GM10266 (cell line): ENCODE data around the gene BEX3.
"Not testable (repeated sequence)": the region's sequence is repeated elsewhere in the genome, so short reads cannot be mapped to it uniquely, and the experiment has no call there.

Experiments used
- DNase-seq: peaks from one replicate; pipeline ENCODE4 v3.0.0; 2012; ENCODE audit errors: extremely low spot score
- TF ChIP-seq, protein P1 (sequence below): IDR thresholded peaks from 2 replicates; pipeline ENCODE4 v1.5.1; 2012; ENCODE audit warnings: mild to moderate bottlenecking, low read depth; ENCODE audit not compliant: control insufficient read depth, insufficient read depth; ENCODE audit errors: missing control alignments

BEX3 gene

GRCh38 chrX:103347682-103348397 is 28.5 kb upstream of the BEX3 start:
- TF ChIP-seq, protein P1, sequence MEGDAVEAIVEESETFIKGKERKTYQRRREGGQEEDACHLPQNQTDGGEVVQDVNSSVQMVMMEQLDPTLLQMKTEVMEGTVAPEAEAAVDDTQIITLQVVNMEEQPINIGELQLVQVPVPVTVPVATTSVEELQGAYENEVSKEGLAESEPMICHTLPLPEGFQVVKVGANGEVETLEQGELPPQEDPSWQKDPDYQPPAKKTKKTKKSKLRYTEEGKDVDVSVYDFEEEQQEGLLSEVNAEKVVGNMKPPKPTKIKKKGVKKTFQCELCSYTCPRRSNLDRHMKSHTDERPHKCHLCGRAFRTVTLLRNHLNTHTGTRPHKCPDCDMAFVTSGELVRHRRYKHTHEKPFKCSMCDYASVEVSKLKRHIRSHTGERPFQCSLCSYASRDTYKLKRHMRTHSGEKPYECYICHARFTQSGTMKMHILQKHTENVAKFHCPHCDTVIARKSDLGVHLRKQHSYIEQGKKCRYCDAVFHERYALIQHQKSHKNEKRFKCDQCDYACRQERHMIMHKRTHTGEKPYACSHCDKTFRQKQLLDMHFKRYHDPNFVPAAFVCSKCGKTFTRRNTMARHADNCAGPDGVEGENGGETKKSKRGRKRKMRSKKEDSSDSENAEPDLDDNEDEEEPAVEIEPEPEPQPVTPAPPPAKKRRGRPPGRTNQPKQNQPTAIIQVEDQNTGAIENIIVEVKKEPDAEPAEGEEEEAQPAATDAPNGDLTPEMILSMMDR: no peak
- DNase-seq: no peak

GRCh38 chrX:103356130-103356798 is 20.1 kb upstream of the BEX3 start, which contains the start of gene TCEAL9:
TSS of gene TCEAL9 (plus strand) at chrX:103356506. CDS start at chrX:103357685, 1,179 bp downstream.
- TF ChIP-seq, protein P1: no peak
- DNase-seq: no peak

GRCh38 chrX:103356858-103357257 is 19.5 kb upstream of the BEX3 start:
- no peak for DNase-seq
- TF ChIP-seq, protein P1: no peak

DNA sequence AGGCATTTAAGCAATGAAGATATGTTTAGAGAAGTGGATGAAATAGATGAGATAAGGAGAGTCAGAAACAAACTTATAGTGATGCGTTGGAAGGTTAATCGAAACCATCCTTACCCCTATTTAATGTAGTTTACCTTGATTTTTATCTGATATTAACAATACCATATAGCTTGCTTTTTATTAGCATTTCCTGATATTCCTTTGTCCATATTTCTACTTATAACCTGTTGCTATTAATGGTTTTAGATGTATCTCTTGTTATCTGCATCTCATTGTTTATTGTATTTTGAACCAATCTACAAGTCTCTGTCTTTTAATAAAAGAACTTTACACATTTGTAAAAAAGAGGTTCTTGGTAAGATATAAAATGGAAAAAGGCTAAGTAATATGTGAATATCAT is 18.5 kb upstream of the BEX3 start:
- no peak for DNase-seq
- TF ChIP-seq, protein P1: no peak

GRCh38 chrX:103359605-103360004 is 16.7 kb upstream of the BEX3 start:
- not testable (repeated sequence) for DNase-seq

- DNase-seq: no peak
- TF ChIP-seq, protein P1: no peak
Measured at GRCh38 chrX:103360092-103360491, 16.2 kb upstream of the BEX3 start.

- DNase-seq: no peak
- TF ChIP-seq, protein P1: no peak
Measured at GRCh38 chrX:103360916-103361315, 15.4 kb upstream of the BEX3 start.
